ENCODE results near the gene AHNAK2.

DNA sequence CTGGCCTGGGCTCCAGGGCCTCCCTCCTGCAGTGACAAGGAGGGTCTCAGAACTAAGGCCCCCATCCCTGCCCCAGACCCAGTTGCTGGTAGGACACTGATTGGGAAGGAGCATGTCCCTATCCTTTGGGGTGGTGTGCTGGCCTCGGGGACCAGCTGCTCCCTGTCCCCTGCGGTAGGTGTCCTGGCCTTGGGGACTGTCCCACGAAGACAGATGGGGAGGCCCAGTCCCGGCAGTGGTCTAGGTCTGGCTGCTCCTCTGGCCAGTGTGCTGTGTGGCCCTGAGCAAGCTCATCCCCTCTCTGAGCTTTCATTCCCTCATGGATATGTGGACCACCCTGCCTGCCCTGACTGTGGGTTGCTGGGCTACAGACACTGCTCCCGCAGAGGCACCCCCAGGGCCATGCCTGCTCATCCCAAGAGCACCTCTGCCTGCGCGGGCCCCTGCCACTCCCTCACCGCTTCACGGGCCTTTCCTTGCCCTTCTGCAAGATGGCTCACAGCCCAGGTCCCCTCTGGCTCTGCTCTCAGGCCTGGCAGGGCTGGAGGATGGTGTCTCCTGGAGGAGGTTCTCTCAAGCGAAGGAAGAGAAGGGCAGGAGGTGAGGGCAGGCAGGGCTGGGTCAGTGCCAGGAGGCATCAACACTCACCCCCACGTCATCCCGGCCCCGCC is 12.5 kb downstream of the AHNAK2 start:
- TF ChIP-seq, protein P1, sequence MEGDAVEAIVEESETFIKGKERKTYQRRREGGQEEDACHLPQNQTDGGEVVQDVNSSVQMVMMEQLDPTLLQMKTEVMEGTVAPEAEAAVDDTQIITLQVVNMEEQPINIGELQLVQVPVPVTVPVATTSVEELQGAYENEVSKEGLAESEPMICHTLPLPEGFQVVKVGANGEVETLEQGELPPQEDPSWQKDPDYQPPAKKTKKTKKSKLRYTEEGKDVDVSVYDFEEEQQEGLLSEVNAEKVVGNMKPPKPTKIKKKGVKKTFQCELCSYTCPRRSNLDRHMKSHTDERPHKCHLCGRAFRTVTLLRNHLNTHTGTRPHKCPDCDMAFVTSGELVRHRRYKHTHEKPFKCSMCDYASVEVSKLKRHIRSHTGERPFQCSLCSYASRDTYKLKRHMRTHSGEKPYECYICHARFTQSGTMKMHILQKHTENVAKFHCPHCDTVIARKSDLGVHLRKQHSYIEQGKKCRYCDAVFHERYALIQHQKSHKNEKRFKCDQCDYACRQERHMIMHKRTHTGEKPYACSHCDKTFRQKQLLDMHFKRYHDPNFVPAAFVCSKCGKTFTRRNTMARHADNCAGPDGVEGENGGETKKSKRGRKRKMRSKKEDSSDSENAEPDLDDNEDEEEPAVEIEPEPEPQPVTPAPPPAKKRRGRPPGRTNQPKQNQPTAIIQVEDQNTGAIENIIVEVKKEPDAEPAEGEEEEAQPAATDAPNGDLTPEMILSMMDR (IDR thresholded peaks at IDR 0.05): no peak
- TF ChIP-seq POLR2A (IDR thresholded peaks at IDR 0.05): no peak
